Right renal cortex interstitium (tissue), 3 donors: ENCODE results near the gene P2RY13. TPM values are rescaled to one million over a fixed set of nuclear protein-coding genes. Genes with fewer than 3 reads are reported as not detected.

ENCODE experiments used
- DNase-seq, 3 donors: peaks; one replicate each; pipeline ENCODE4 v3.0.0-alpha.2; 2013; ENCODE audit warnings: low read depth in 3 of 3, low spot score in 2 of 3
- polyA plus RNA-seq, 3 donors: library from polyadenylated mRNA; unstranded; fragments of 120-200 nt; gene quantifications; one replicate each; pipeline ENCODE4 v1.2.1, GENCODE V29; 2013; ENCODE audit not compliant: insufficient read length in 3 of 3

P2RY13 gene
- polyA plus RNA-seq, 3 donors = 1.3 to 1.8 (median 1.6) TPM

DNA sequence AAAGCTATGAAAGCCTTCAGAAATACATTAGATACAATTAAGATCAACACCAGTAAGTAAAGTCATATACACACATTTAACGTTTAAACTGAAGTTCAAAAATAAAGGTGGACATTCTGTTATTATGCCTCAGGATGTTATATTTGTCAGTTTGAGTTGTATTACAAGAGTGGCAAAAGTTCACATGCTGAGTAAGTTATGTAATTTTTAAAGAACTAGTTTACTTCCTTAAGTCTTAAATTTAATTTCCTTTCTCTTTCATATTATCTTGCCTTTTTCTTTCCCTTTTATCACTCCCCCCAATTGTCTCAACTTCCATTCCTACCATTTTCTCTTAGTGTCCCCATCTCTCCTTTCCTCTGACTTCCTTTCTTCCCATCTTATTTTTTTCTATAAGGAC, 7.8 kb downstream of the P2RY13 start:
- no peak for DNase-seq

- no peak for DNase-seq
Measured at GRCh38 chr3:151320131-151320530, 9.2 kb downstream of the P2RY13 start.

DNA sequence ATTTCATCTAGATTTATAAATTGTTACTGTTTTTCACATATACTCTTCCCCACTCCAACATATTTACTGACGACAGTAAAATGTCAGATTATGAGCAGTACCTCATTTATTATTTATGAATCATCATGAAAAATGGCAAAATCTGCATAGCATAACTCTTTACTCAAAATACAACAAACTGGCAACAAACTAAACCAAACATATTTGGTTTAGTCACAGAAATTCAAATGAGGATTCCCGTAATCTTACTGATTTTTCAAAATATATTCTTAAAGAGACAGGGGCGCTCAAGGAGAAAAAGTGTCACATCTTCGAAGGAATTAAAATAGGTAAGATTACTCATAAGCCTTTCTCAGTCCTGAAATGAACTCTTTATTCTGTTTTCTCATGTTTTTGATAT, 9.7 kb downstream of the P2RY13 start:
- no peak for DNase-seq

DNA sequence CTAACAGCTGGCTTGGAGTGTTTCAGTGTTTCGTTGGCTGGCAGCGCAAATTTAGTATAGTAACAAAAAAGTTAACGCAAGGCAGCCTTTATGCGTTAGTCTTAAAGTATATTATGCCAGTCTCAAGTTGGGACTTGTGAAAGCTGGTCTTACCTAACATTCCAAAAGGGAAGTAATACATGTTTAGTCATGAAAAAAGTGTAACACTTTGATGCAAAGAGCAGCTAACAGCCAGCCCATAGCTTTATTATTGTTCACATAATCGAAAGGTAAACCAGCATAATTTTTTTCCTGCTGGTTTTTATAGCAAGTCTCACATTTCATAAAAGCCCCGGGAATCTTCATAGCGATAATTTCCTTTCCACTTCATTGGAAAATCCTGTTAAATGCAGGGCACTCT, 10.4 kb downstream of the P2RY13 start:
- no peak for DNase-seq

GRCh38 chr3:151318313-151318712, 11.0 kb downstream of the P2RY13 start:
- DNase-seq = no peak

GRCh38 chr3:151316267-151316991, 12.9 kb downstream of the P2RY13 start, which contains the start of gene GPR87:
Gene GPR87 (minus strand): TSS chr3:151316820. CDS start chr3:151300100, 16,720 bp downstream.
- no peak for DNase-seq

DNA sequence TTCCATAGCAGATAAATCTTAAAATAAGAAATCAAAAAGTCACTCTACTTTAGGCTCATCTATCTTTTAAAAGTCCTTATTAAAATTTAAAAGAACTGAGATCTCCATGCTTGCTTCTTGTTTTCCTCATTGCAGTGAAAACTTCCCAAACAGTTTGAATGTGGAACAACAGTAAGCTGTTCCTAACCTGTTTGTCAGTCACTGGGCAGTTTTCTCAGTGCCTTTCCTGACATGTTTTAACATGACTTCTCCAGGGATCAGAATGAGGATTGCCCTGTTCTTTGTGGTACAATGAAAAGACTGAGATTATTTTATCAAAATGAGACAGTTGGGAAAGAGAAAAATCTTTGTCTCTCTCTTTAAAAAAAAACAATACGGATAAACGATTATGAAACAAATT, 13.5 kb downstream of the P2RY13 start:
- DNase-seq = no peak

GRCh38 chr3:151315136-151315535, 14.2 kb downstream of the P2RY13 start:
- DNase-seq = no peak

DNA sequence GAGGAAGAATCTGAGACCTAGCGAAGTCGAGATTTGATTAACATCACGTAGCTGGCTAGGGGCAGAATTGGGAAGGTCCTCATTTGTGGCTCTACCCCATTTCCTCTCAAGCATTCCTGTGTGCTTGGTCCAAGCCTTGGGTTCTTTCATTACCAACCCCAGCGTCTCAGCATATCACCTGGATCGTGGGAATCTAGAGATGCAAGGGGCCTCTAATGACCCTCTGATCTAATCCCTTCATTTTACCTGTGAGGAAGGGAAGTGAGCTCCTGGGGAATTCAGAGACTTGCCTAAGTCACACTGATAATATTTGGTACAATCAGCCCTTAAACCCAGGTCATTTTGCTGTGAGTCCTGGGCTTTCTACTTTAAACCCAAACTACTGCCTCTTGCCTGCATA, 14.8 kb downstream of the P2RY13 start:
- DNase-seq = no peak

- DNase-seq = no peak
Measured at GRCh38 chr3:151314137-151314536, 15.2 kb downstream of the P2RY13 start.

DNA sequence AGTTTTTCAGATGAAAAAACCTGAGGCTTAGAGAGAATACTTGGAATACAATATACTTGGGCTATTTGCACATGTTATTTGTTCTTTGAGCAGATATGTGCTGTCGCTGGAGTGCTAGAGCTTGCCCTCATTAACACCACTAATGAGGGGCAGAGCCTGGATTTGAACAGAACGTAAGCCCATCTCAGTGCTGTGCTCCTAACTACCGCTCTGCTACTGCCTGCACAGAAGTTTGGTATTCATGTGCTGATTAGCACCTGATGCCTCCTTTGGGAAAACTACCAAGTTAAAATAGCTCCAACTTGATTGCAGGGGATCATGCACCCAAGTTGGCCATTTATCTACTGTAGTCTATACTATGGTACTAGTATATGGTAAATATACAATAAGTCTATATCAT, 16.4 kb downstream of the P2RY13 start:
- no peak for DNase-seq

- no peak for DNase-seq
Measured at GRCh38 chr3:151309566-151309965, 19.8 kb downstream of the P2RY13 start.

DNA sequence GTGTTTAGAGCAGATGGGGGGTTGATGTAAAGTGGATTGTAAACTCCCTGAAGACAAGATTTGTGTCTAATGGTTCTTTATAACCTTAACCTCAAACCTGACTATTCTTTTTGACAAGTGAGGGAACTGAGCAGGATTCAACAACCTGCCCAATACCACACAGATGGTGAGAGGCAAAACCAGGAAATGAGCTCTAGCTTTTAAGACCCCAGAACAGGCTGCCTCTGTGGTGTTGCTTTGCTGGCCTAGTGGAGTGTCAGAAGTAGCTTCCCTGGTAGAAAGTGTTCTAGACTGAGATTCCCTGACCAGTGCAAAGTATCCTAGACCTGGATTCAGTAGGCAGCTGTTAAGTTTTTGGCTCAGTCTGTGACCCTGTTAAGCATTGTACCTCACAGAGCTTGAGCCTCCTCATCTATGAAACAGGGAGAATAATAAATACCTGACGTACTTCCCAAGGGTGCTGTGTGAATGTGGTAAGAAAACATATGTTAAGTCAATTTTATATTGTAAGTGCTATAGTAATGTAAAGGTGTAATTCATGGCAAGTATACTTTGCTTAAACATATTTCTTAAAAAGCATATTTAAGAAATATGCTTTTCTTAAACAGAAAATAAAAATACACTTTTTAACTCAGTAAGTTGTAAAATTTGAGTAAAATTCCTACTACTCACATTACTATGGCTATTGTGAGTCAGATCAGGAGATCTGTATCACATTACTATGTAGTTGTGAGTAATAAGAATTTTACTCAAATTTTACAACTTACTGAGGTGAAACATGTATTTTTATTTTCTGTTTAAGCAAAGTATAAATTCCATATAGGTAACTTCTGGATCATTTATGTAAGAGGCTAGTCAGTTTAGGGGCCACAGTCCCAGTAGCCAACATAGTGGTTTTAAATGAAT, 21.5 kb downstream of the P2RY13 start:
- DNase-seq = no peak

DNA sequence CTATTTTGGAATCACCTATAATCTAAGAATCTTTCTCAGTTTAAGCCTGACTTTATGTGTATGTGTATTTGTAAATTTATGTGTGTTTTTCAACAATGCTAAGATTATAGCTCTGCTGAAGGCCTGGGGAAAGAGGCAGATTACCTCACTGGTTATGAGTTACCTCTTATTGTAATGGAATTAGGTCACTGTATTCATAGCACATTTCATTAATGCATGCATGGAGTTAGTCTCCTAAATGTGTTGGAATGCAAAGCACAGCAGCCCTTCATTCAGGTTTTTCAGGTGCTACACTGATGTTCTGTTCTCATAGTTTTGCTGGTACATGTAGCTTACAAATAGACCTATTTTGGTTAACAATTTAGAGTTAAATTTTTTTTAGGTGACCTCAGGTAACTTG, 22.2 kb downstream of the P2RY13 start:
- no peak for DNase-seq

DNA sequence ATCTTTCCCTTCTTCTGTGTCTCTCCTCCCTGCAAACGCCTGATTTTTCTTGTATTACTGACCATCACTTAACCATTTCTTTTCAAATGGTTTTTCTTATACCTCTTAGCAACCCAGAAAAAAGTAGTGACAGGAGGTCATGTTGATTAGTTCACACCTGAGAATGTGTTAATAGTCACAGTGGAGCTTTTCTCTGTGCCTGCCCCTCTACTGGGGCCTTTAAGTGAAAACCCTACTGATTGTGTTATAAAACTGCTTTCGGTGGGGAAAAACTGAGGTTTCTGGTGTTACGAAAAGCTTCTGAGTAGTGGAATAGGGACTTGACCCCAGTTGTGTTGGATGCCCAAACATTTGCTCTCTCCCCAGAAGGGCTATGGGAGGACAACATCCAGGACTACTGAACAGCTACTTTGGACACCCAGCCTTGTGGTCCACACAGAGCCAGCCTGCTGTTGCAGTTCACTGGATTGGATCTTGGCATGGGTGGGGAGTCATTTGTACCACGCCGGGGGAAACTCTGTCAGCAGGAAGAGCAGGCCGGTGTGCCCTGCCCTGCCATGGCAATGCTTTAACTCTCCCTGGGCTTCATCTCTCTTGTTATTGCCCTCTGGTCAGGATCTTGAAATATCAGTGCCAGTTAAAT, 23.1 kb downstream of the P2RY13 start:
- no peak for DNase-seq

GRCh38 chr3:151305775-151306151, 23.6 kb downstream of the P2RY13 start:
- no peak for DNase-seq

DNA sequence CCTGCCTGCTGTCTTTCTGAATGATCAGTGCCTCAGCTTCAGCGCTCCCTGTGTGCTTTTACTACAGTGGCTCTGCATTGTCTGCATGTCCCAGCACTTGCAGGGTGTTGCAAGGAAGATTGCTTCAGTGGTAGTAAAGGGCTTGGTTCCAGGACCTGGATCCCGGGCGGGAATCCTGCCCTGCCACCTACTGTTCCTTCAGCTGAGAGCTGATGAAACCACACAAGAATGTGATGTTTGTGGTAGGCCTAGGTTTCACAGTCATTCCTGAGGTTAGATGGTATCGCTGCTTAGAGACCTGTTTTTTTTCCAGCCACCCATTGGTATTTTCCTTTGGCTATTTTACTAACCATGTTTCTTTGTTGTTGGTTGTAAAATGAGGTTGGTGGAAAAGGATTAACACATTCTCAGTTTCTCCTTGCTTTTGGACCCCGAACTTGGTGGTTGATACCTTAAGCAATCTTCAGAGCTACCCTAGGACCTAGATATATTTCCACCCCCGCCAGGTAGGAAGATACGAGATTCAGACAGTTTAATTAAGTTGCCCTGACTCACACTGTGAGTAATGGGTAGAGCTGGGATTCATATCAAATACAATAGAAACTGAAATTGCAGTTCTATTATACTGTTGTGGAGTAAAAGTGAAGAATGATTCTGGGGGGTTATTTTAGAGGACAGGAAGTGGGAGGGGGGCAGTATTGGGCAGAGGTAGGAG, 24.1 kb downstream of the P2RY13 start:
- DNase-seq = no peak

DNA sequence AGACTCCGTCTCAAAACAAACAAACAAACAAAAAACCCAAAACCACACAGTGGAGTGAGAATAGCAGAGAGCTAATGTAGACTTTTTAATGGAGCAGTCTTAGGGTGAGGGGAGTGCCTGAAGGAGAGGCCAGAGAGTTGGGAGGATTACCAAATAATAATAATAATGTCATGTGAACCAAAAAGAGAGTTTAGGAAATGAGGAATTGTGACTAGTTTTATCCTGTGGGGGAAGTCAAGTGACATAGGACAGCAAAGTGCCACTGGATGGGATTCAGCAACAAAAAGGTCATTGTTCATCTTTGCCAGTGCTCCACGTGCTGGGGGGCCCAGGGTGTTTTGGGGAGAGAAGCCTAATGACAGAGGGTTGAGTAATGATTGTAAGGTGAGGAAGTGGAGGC, 25.6 kb downstream of the P2RY13 start:
- no peak for DNase-seq

DNA sequence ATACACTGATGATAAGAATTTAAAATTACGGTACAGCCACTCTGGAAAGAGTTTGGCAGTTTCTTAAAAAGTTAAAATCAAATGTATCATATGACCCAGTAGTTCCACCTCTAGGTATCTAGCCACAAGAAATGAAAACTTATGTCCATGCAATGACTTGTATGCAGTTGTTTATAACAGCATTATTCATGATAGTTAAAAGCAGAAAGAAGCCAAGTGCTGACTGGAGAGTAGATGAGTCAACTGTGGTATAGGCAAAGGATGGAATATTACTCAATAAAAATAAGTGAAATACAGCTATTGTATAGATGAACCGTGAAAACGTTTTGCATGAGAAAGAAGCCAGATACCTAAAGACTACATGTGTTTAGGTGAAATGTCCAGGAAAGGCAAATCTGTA, 27.6 kb downstream of the P2RY13 start:
- DNase-seq = no peak

- no peak for DNase-seq
Measured at GRCh38 chr3:151300539-151300938, 28.8 kb downstream of the P2RY13 start.

DNA sequence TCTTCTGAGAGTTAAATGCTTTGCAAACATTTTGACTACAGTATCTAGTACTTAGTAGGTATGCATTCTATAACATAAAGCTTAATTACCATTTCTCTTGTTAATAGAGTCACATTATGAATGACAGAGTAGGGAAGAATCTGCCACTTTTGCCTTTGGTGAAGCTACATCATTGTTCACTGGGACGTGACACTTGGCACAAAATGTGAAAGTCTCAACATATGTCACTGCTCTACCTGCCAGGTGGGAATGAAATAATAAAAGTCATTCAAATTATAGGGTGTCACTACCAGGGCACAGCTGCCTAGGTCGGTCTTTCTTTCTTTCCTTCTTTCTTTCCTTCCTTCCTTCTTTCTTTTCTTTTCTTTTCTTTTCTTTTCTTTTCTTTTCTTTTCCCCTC, 30.3 kb downstream of the P2RY13 start:
- DNase-seq = no peak
